ENCODE measurements around the gene PRKX. TPM values are rescaled to one million over a fixed set of nuclear protein-coding genes. Genes with fewer than 3 reads are reported as not detected.
"Not testable (repeated sequence)": the region's sequence is repeated elsewhere in the genome, so short reads cannot be mapped to it uniquely, and the experiment has no call there.

The PRKX gene
- total and polyA plus RNA-seq, 2 of the 4 experiments (the other 2 are of a cell fraction) = 7.2 to 14.9 TPM

DNA sequence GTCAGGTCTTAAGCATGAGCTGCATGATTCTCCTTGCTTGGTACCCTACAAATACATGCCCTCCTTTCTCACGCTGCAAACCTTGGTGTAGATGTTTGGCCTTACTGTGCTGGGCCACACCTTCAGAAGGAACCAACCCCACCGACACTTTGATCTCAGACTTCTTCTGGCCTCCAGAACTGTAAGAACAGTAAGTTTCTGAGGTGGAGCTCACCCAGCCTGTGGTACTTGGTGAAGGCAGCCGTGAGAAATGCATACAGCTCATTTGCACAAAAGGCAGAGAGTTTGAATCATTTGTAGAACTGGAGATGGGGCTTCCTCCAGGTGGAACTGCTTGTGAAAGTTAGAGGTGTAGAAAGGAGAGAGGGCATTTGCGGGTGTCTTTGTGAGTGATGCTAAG is 21.0 kb upstream of the PRKX start:
- no CpG with 5 or more reads among the region's 4 CpGs for WGBS, 2 experiments (ENCODE audit: extremely low coverage in 2 of 2, insufficient read length in 1 of 2)
- H2BK5ac ChIP-seq (ENCODE audit: low read depth, low read length, poor library complexity, severe bottlenecking); ATAC-seq (ENCODE audit: low read depth); H2BK20ac ChIP-seq (ENCODE audit: low read depth, low read length); H2BK15ac ChIP-seq (ENCODE audit: low read depth, low read length); intact Hi-C loops (cut with micrococcal nuclease); H3K23ac ChIP-seq (ENCODE audit: low read depth, low read length); H3K4me1 ChIP-seq (ENCODE audit: control insufficient read depth, insufficient read depth, low read length); H3K79me1 ChIP-seq (ENCODE audit: low read depth in 1 of 2, low read length in 2 of 2); H3K56ac ChIP-seq (ENCODE audit: extremely low read depth, insufficient read depth, low read length); H3K4me2 ChIP-seq (ENCODE audit: low read depth, low read length); H2AK5ac ChIP-seq (ENCODE audit: low read depth, low read length); H4K20me1 ChIP-seq (ENCODE audit: insufficient read depth, low read length); dilution Hi-C loops (cut with HindIII; ENCODE audit: low sequenced_read_pairs, unreplicated experiment); DNase-seq; H3K4me3 ChIP-seq (ENCODE audit: insufficient read depth, low read depth, low read length); H3K4ac ChIP-seq (ENCODE audit: low read depth, low read length); H3K27ac ChIP-seq (ENCODE audit: insufficient read depth, low read length); H3K9me1 ChIP-seq (ENCODE audit: insufficient read depth, low read length); in situ Hi-C loops (cut with MboI; ENCODE audit: low sequenced_read_pairs); BruUV-seq (replicated peaks); H4K5ac ChIP-seq (ENCODE audit: low read depth, low read length); H3K36me3 ChIP-seq (ENCODE audit: control insufficient read depth, insufficient read depth, low read length); H3K18ac ChIP-seq (ENCODE audit: low read depth, low read length); H4K91ac ChIP-seq (ENCODE audit: insufficient read depth, low read depth, low read length); CTCF ChIA-PET; H3K9ac ChIP-seq (ENCODE audit: low read depth, low read length); H2AFZ ChIP-seq (replicated peaks; ENCODE audit: low read length, poor library complexity); H2BK120ac ChIP-seq (ENCODE audit: low read depth, low read length); H3K9me3 ChIP-seq (ENCODE audit: control insufficient read depth, insufficient read depth, low read length); H2AK9ac ChIP-seq (replicated peaks; ENCODE audit: low read depth, low read length, poor library complexity); H4K8ac ChIP-seq (ENCODE audit: low read depth in 2 of 2, low read length in 2 of 2); H3K14ac ChIP-seq (replicated peaks; ENCODE audit: low read depth, low read length); POLR2A ChIA-PET (ENCODE audit: unreplicated experiment); H3K27me3 ChIP-seq (ENCODE audit: control insufficient read depth, insufficient read depth, low read length): not testable (repeated sequence)
